ENCODE results near the gene GPM6B. TPM values are rescaled to one million over a fixed set of nuclear protein-coding genes. Genes with fewer than 3 reads are reported as not detected.
"Not testable (repeated sequence)": the region's sequence is repeated elsewhere in the genome, so short reads cannot be mapped to it uniquely, and the experiment has no call there.

The GPM6B gene
- polyA plus RNA-seq, 10 donors = 15.9 to 29.5 (median 21.2) TPM

GRCh38 chrX:13732246-13733067, 84.4 kb downstream of the GPM6B start:
- DNase-seq = peak in 2 of 3 donors; percentile 59 to 65

- DNase-seq = not testable (repeated sequence)
These were observed 86.4 kb downstream of the GPM6B start for GRCh38 chrX:13730523-13730922.

GRCh38 chrX:13726583-13726982, 90.3 kb downstream of the GPM6B start:
- DNase-seq = not testable (repeated sequence)

- DNase-seq = not testable (repeated sequence)
These were observed 92.0 kb downstream of the GPM6B start for GRCh38 chrX:13724878-13725277.

- DNase-seq = peak in 2 of 3 donors; percentile 59 to 79
These were observed 94.9 kb downstream of the GPM6B start for GRCh38 chrX:13721819-13722519.

- no peak for DNase-seq
These were observed 95.5 kb downstream of the GPM6B start for GRCh38 chrX:13721371-13721770.

Other genes starting within 250 kb of the GPM6B start
- gene EGFL6, start 247.5 kb downstream of the GPM6B start, polyA plus RNA-seq (ENCODE audit: insufficient read length in 10 of 10) = 100 to 1,000 TPM in 8 of 10 donors, 10 to 100 TPM in 2; 72.1 to 159 (median 114) TPM
- 1 to 10 TPM; 3.1 to 5.7 (median 4.9) TPM for gene TCEANC, start 164.0 kb downstream of the GPM6B start, polyA plus RNA-seq (ENCODE audit: insufficient read length in 10 of 10)
- 10 to 100 TPM; 14.1 to 24.5 (median 20.3) TPM for gene RAB9A, start 128.0 kb downstream of the GPM6B start, polyA plus RNA-seq (ENCODE audit: insufficient read length in 10 of 10)
- 10 to 100 TPM in 9 of 10 donors, 1 to 10 TPM in 1; 8.4 to 15.0 (median 12.9) TPM for gene TRAPPC2, start 82.5 kb downstream of the GPM6B start, polyA plus RNA-seq (ENCODE audit: insufficient read length in 10 of 10)
- gene OFD1, start 82.3 kb downstream of the GPM6B start, polyA plus RNA-seq (ENCODE audit: insufficient read length in 10 of 10) = 10 to 100 TPM; 14.6 to 29.8 (median 20.2) TPM
- gene GEMIN8, start 212.8 kb upstream of the GPM6B start, polyA plus RNA-seq (ENCODE audit: insufficient read length in 10 of 10) = 10 to 100 TPM; 10.1 to 18.8 (median 13.9) TPM

Data from muscle of back (tissue), 11 donors.